Myocyte (in vitro differentiated cells): ENCODE data around the gene KCTD1. TPM values are rescaled to one million over a fixed set of nuclear protein-coding genes. Genes with fewer than 3 reads are reported as not detected.
A peak's percentile ranks its signal among the peaks of the same experiment; 100 is the strongest.
"Not testable (repeated sequence)": the region's sequence is repeated elsewhere in the genome, so short reads cannot be mapped to it uniquely, and the experiment has no call there.

Experiments
- DNase-seq: peaks from one replicate; pipeline ENCODE4 v3.0.0-alpha.2; 2012; ENCODE audit warnings: low read depth
- total RNA-seq: library from RNA; depleted of rRNA; stranded (reverse); fragments of >200 nt; gene quantifications from 2 replicates; pipeline ENCODE4 v1.2.3, GENCODE V29; 2014

KCTD1 gene
- total RNA-seq, 1 donor from 2014 or later: 8.3 TPM

GRCh38 chr18:26459884-26460283 is 88.5 kb downstream of the KCTD1 start:
- DNase-seq: no peak

- no peak for DNase-seq
These were observed 89.0 kb downstream of the KCTD1 start for GRCh38 chr18:26459340-26459739.

GRCh38 chr18:26458526-26459232 is 89.7 kb downstream of the KCTD1 start:
- DNase-seq: no peak

GRCh38 chr18:26457611-26458353 is 90.6 kb downstream of the KCTD1 start:
- DNase-seq: no peak

GRCh38 chr18:26457195-26457594 is 91.2 kb downstream of the KCTD1 start:
- DNase-seq: no peak

GRCh38 chr18:26456070-26456491 is 92.3 kb downstream of the KCTD1 start:
- DNase-seq: no peak

GRCh38 chr18:26455639-26456038 is 92.7 kb downstream of the KCTD1 start:
- DNase-seq: no peak

GRCh38 chr18:26454616-26455015 is 93.7 kb downstream of the KCTD1 start:
- DNase-seq: no peak

- DNase-seq: no peak
These were observed 94.2 kb downstream of the KCTD1 start for GRCh38 chr18:26454192-26454591.

- no peak for DNase-seq
These were observed 94.9 kb downstream of the KCTD1 start for GRCh38 chr18:26453386-26453901.

- no peak for DNase-seq
These were observed 97.2 kb downstream of the KCTD1 start for GRCh38 chr18:26450989-26451682.

GRCh38 chr18:26448714-26449159 is 99.6 kb downstream of the KCTD1 start:
- DNase-seq: no peak

GRCh38 chr18:26443853-26444252 is 104.5 kb downstream of the KCTD1 start:
- no peak for DNase-seq

- DNase-seq: no peak
These were observed 106.2 kb downstream of the KCTD1 start for GRCh38 chr18:26442126-26442525.

- no peak for DNase-seq
These were observed 107.7 kb downstream of the KCTD1 start for GRCh38 chr18:26440644-26441043.

GRCh38 chr18:26439537-26439936 is 108.8 kb downstream of the KCTD1 start:
- no peak for DNase-seq

GRCh38 chr18:26438980-26439379 is 109.4 kb downstream of the KCTD1 start:
- no peak for DNase-seq

GRCh38 chr18:26437634-26438033 is 110.7 kb downstream of the KCTD1 start:
- DNase-seq: not testable (repeated sequence)

- DNase-seq: peak; percentile 64
These were observed 111.9 kb downstream of the KCTD1 start for GRCh38 chr18:26436176-26437051.

- DNase-seq: no peak
These were observed 112.8 kb downstream of the KCTD1 start for GRCh38 chr18:26435415-26436095.
